Activated T-helper 1 cell treated with anti-CD3 and anti-CD28 coated beads, Interleukin-12 subunit alpha, Interleukin-12 subunit beta, Interleukin-2, Interleukin-4 antibody, amounts not matched to agents 30 ng/mL and 10 ng/mL and 1 ng/mL, durations not matched to agents 14 hours and 24 hours and 36 hours (primary cell): ENCODE data around the gene LIMK2. TPM values are rescaled to one million over a fixed set of nuclear protein-coding genes. Genes with fewer than 3 reads are reported as not detected.
A peak's percentile ranks its signal among the peaks of the same experiment; 100 is the strongest.
"Not testable (repeated sequence)": the region's sequence is repeated elsewhere in the genome, so short reads cannot be mapped to it uniquely, and the experiment has no call there.

Source experiments
- DNase-seq: peaks from one replicate; pipeline ENCODE4 v3.0.0; 2021; ENCODE audit warnings: low spot score
- H3K27ac Mint-ChIP-seq: one replicate; pipeline ENCODE4 v1.8.0; 2021; ENCODE audit warnings: mild to moderate bottlenecking, mixed read lengths
- H3K27me3 Mint-ChIP-seq: one replicate; pipeline ENCODE4 v1.8.0; 2022; ENCODE audit warnings: mild to moderate bottlenecking, moderate library complexity, mixed read lengths; ENCODE audit not compliant: insufficient read depth
- H3K36me3 Mint-ChIP-seq: one replicate; pipeline ENCODE4 v1.8.0; 2021; ENCODE audit warnings: low read depth, mixed read lengths
- H3K4me1 Mint-ChIP-seq: one replicate; pipeline ENCODE4 v1.8.0; 2021; ENCODE audit warnings: low read depth, mixed read lengths
- H3K4me3 Mint-ChIP-seq: one replicate; pipeline ENCODE4 v1.8.0; 2021; ENCODE audit warnings: mild to moderate bottlenecking, moderate library complexity, mixed read lengths
- H3K9me3 Mint-ChIP-seq: one replicate; pipeline ENCODE4 v1.8.0; 2021; ENCODE audit warnings: mixed read lengths
- intact Hi-C: fragments of 100-400 bp; cut with micrococcal nuclease; formaldehyde crosslinking; loops from one replicate; pipeline ENCODE4 v1.15.1; 2024
- total RNA-seq: library from RNA; stranded (reverse); gene quantifications from 2 replicates; pipeline ENCODE4 v1.2.3, GENCODE V29; 2022

The LIMK2 gene
- total RNA-seq, 1 donor from 2014 or later, result 39.8 TPM

GRCh38 chr22:31218565-31219262 is 6.6 kb downstream of the LIMK2 start:
- H3K27ac Mint-ChIP-seq, result peak overlapping the region; percentile 75
- H3K9me3 Mint-ChIP-seq, result no peaks in the 10 kb centered on the region
- peaks cover 20% of the 10 kb centered on the region for H3K36me3 Mint-ChIP-seq
- H3K27me3 Mint-ChIP-seq, result no peaks in the 10 kb centered on the region
- intact Hi-C loops, result loop anchor here (10.0 kb wide), 2 partner anchors 254 to 554 kb away; partner anchors contain the start of genes DUSP18, MORC2 and TUG1
- H3K4me1 Mint-ChIP-seq, result peaks cover 71% of the 10 kb centered on the region
- H3K4me3 Mint-ChIP-seq, result no peak overlapping the region
- no peak for DNase-seq

GRCh38 chr22:31221084-31221483 is 9.0 kb downstream of the LIMK2 start:
- Mint-ChIP-seq H3K4me3 (no peak overlapping the region), H3K36me3 (peaks cover 19% of the 10 kb centered on the region), H3K27me3 (no peaks in the 10 kb centered on the region), H3K27ac (no peak overlapping the region), H3K9me3 (no peaks in the 10 kb centered on the region), H3K4me1 (peaks cover 59% of the 10 kb centered on the region)
- no peak for DNase-seq
- intact Hi-C loops, result no loop called here

- Mint-ChIP-seq H3K4me3 (peak overlapping the region; percentile 9), H3K9me3 (no peaks in the 10 kb centered on the region), H3K27me3 (no peaks in the 10 kb centered on the region), H3K27ac (peak overlapping the region; percentile 40), H3K4me1 (peaks cover 54% of the 10 kb centered on the region), H3K36me3 (peaks cover 16% of the 10 kb centered on the region)
- intact Hi-C loops, result no loop called here
- DNase-seq, result no peak
Observed at GRCh38 chr22:31222736-31223135, 10.6 kb downstream of the LIMK2 start.

GRCh38 chr22:31223786-31224191 is 11.7 kb downstream of the LIMK2 start:
- no peaks in the 10 kb centered on the region for H3K27me3 Mint-ChIP-seq
- no peak overlapping the region for H3K4me3 Mint-ChIP-seq
- no peak overlapping the region for H3K27ac Mint-ChIP-seq
- no peak for DNase-seq
- H3K9me3 Mint-ChIP-seq, result no peaks in the 10 kb centered on the region
- peaks cover 13% of the 10 kb centered on the region for H3K36me3 Mint-ChIP-seq
- intact Hi-C loops, result no loop called here
- H3K4me1 Mint-ChIP-seq, result peaks cover 47% of the 10 kb centered on the region

- intact Hi-C loops, H3K27ac Mint-ChIP-seq, H3K27me3 Mint-ChIP-seq, H3K4me3 Mint-ChIP-seq, H3K9me3 Mint-ChIP-seq, DNase-seq: not testable (repeated sequence)
- peaks cover 11% of the 10 kb centered on the region for H3K36me3 Mint-ChIP-seq
- peaks cover 52% of the 10 kb centered on the region for H3K4me1 Mint-ChIP-seq
Observed at GRCh38 chr22:31224691-31225090, 12.6 kb downstream of the LIMK2 start.

GRCh38 chr22:31227186-31227585 is 15.1 kb downstream of the LIMK2 start:
- H3K27ac Mint-ChIP-seq, result no peak overlapping the region
- DNase-seq, result no peak
- H3K36me3 Mint-ChIP-seq, result peaks cover 12% of the 10 kb centered on the region
- H3K4me1 Mint-ChIP-seq, result peaks cover 61% of the 10 kb centered on the region
- no peaks in the 10 kb centered on the region for H3K27me3 Mint-ChIP-seq
- no peaks in the 10 kb centered on the region for H3K9me3 Mint-ChIP-seq
- intact Hi-C loops, result no loop called here
- H3K4me3 Mint-ChIP-seq, result no peak overlapping the region

GRCh38 chr22:31229402-31230079 is 17.4 kb downstream of the LIMK2 start:
- Mint-ChIP-seq H3K36me3 (peaks cover 14% of the 10 kb centered on the region), H3K9me3 (no peaks in the 10 kb centered on the region), H3K27me3 (no peaks in the 10 kb centered on the region), H3K27ac (peak overlapping the region; percentile 96), H3K4me1 (peaks cover 54% of the 10 kb centered on the region), H3K4me3 (peak overlapping the region; percentile 66)
- intact Hi-C loops, result loop anchor here (1.0 to 5.0 kb wide), 5 partner anchors 17 to 467 kb away; partner anchors contain the start of genes LIMK2, RNF185 and SELENOM
- DNase-seq, result no peak

- peaks cover 17% of the 10 kb centered on the region for H3K36me3 Mint-ChIP-seq
- intact Hi-C loops, result loop anchor here (5.0 kb wide), 4 partner anchors 68 to 468 kb away; partner anchors contain the start of genes RNF185 and SELENOM
- H3K4me1 Mint-ChIP-seq, result peaks cover 61% of the 10 kb centered on the region
- no peaks in the 10 kb centered on the region for H3K27me3 Mint-ChIP-seq
- no peaks in the 10 kb centered on the region for H3K9me3 Mint-ChIP-seq
- peak overlapping the region; percentile 96 for H3K27ac Mint-ChIP-seq
- H3K4me3 Mint-ChIP-seq, result peak overlapping the region; percentile 66
- DNase-seq, result no peak
Observed at GRCh38 chr22:31230155-31230870, 18.2 kb downstream of the LIMK2 start.

GRCh38 chr22:31230871-31231621 is 18.9 kb downstream of the LIMK2 start:
- H3K4me1 Mint-ChIP-seq, result peaks cover 62% of the 10 kb centered on the region
- peak overlapping the region; percentile 60 for H3K4me3 Mint-ChIP-seq
- peak; percentile 25 for DNase-seq
- intact Hi-C loops, result loop anchor here (1.0 to 5.0 kb wide), 5 partner anchors 69 to 469 kb away; partner anchors contain the start of genes RNF185 and SELENOM
- peak overlapping the region; percentile 57 for H3K27ac Mint-ChIP-seq
- H3K27me3 Mint-ChIP-seq, result no peaks in the 10 kb centered on the region
- no peaks in the 10 kb centered on the region for H3K9me3 Mint-ChIP-seq
- peaks cover 13% of the 10 kb centered on the region for H3K36me3 Mint-ChIP-seq

- H3K9me3 Mint-ChIP-seq, result no peaks in the 10 kb centered on the region
- H3K36me3 Mint-ChIP-seq, result peaks cover 10% of the 10 kb centered on the region
- no peak for DNase-seq
- H3K27me3 Mint-ChIP-seq, result no peaks in the 10 kb centered on the region
- H3K27ac Mint-ChIP-seq, result peak overlapping the region; percentile 41
- intact Hi-C loops, result loop anchor here (5.0 kb wide), 4 partner anchors 71 to 471 kb away; partner anchors contain the start of genes RNF185 and SELENOM
- H3K4me1 Mint-ChIP-seq, result peaks cover 50% of the 10 kb centered on the region
- H3K4me3 Mint-ChIP-seq, result no peak overlapping the region
Observed at GRCh38 chr22:31233001-31233400, 20.9 kb downstream of the LIMK2 start.

GRCh38 chr22:31235081-31235480 is 23.0 kb downstream of the LIMK2 start:
- Mint-ChIP-seq H3K27ac (no peak overlapping the region), H3K36me3 (peaks cover 8% of the 10 kb centered on the region), H3K4me3 (no peak overlapping the region), H3K27me3 (no peaks in the 10 kb centered on the region), H3K4me1 (peaks cover 51% of the 10 kb centered on the region), H3K9me3 (no peaks in the 10 kb centered on the region)
- no peak for DNase-seq
- intact Hi-C loops, result no loop called here

GRCh38 chr22:31236044-31236443 is 23.9 kb downstream of the LIMK2 start:
- H3K4me3 Mint-ChIP-seq, H3K36me3 Mint-ChIP-seq, intact Hi-C loops, H3K9me3 Mint-ChIP-seq, H3K27me3 Mint-ChIP-seq, DNase-seq: not testable (repeated sequence)
- H3K4me1 Mint-ChIP-seq, result peaks cover 46% of the 10 kb centered on the region
- H3K27ac Mint-ChIP-seq, result peak overlapping the region; percentile 38
